ENCODE results near the gene TCF4. TPM values are rescaled to one million over a fixed set of nuclear protein-coding genes. Genes with fewer than 3 reads are reported as not detected.

Gene TCF4
- total RNA-seq, 1 donor from 2014 or later = 536 TPM

GRCh38 chr18:55202232-55202917 is 385.6 kb downstream of the TCF4 start:
- no peak for DNase-seq (ENCODE audit: low read depth in 2 of 2)

- DNase-seq (ENCODE audit: low read depth in 2 of 2) = no peak
Observed at GRCh38 chr18:55199291-55199963, 388.6 kb downstream of the TCF4 start.

GRCh38 chr18:55195863-55196262 is 392.1 kb downstream of the TCF4 start:
- DNase-seq (ENCODE audit: low read depth in 2 of 2) = no peak

- no peak for DNase-seq (ENCODE audit: low read depth in 2 of 2)
Observed at GRCh38 chr18:55189972-55190371, 398.0 kb downstream of the TCF4 start.

- no peak for DNase-seq (ENCODE audit: low read depth in 2 of 2)
Observed at GRCh38 chr18:55186588-55186987, 401.4 kb downstream of the TCF4 start.

- DNase-seq (ENCODE audit: low read depth in 2 of 2) = no peak
Observed at GRCh38 chr18:55185391-55185790, 402.6 kb downstream of the TCF4 start.

- peak in 1 of 2 donors; percentile 58 for DNase-seq (ENCODE audit: low read depth in 2 of 2)
Observed at GRCh38 chr18:55179835-55180234, 408.2 kb downstream of the TCF4 start.

- DNase-seq (ENCODE audit: low read depth in 2 of 2) = no peak
Observed at GRCh38 chr18:55179425-55179824, 408.6 kb downstream of the TCF4 start.

- DNase-seq (ENCODE audit: low read depth in 2 of 2) = no peak
Observed at GRCh38 chr18:55173291-55173690, 414.7 kb downstream of the TCF4 start.
